NCI-H2081 (cell line): ENCODE measurements around the gene LEPR.
A peak's percentile ranks its signal among the peaks of the same experiment; 100 is the strongest.

ENCODE experiments used
- DNase-seq, 2 experiments: peaks; one replicate each; lab custom pipeline; 2025; lab: John Stamatoyannopoulos, UW

The LEPR gene

DNA sequence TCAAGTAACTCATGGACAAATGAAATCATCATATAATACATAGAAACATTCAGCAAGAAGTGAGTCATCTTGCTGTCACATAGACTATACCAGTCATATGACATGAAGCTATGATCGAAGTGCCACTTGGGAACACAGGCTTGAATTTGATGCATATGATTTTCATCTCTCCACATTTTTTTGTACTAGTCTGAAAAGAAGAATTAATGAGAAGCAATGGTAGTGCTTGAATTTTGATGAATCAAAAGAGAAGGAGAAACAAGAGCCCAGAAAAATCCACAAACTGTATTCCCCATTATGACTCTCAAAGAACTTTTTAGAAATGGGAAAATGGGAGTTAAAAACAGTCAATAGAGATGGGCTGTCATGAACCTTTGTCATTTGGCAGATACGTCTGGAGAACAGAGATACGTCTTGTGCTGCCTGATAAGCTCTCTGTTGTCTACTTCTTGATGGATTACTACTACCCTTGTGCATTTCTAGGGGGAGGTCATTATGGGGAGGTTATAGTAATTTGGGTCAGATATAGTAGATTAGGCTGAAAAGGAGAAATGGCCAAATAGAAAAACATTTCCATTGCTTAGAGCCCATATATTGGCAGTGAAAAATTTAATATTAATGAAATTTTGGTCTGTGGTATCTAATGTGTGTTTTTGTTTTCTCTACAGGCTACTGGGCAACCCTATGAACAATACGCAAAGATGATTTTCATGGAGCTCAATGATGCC lies 8.0 kb upstream of the LEPR start:
- no peak for DNase-seq

DNA sequence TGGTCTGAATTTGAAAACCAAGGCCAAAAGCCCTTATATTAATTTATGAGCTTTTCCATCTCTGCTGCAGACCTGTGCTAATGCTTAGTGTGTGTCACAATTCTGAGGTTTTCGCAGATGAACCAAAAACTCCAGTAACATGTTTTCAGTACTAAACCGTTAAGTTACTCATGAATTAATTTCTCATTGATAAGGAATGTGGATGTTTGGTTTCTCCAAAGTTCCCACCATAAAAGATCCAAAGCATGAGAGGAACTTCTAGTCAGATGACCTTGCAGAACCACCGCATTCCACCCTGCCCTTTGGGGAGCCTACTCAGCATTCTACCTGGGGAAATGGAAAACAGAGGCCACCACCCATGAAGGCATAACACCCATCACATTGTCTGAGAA lies 7.5 kb upstream of the LEPR start:
- no peak for DNase-seq

DNA sequence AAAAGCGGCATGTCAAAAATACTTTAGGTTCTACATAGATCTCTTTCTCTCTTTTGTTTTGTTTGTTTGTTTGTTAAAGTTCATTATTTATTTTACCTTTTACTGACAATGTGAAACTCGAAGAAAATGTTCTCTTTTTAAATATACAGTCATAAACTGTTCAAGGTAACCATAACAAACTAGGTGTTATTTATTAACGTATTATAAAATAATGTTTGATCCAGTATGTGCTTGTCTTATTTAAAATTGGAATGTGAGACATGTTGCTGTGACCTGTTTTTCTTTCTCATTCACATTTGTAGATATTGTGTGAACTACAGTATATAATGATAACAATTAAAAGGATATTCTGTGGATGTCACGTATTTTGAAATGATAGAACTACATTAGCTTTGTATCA lies 5.9 kb upstream of the LEPR start:
- DNase-seq: no peak

DNA sequence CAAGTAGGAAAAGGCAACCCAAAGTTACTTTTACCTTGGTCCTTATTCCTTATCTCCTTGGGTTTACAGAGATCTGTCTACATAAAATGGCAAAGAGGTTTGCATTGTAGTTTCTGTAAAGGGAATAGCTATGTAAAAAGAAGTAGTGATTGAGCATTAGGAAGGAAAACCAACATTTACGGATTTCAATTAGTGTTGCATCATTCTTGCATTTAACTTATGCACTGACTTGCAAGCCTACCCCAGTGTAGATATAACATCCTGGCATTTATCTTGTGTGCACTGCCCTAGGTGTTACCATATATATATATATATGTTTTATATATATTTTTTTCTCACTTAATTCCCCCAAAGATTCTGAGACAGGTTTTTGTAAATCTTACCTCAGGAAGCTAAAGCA lies 3.7 kb upstream of the LEPR start:
- DNase-seq: no peak

DNA sequence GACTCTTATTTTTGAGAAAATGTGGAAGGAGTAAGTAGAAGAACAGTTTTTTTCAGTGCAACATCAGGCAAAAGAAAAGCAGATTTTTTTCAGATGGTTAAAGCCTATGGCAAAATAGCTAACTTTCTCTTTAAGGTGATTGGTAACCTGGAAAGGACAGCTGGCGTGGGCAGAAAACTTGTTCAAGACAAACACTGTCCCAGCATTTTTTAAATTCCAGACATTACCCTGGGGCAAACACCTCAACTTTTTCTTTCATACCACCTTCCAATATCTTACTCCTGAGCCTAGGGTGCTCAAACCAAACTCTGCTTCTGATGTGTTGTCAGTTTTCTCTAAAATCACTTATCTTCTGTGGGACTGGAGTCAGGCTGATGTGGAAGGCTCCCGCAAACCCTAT lies 2.7 kb upstream of the LEPR start:
- no peak for DNase-seq

DNA sequence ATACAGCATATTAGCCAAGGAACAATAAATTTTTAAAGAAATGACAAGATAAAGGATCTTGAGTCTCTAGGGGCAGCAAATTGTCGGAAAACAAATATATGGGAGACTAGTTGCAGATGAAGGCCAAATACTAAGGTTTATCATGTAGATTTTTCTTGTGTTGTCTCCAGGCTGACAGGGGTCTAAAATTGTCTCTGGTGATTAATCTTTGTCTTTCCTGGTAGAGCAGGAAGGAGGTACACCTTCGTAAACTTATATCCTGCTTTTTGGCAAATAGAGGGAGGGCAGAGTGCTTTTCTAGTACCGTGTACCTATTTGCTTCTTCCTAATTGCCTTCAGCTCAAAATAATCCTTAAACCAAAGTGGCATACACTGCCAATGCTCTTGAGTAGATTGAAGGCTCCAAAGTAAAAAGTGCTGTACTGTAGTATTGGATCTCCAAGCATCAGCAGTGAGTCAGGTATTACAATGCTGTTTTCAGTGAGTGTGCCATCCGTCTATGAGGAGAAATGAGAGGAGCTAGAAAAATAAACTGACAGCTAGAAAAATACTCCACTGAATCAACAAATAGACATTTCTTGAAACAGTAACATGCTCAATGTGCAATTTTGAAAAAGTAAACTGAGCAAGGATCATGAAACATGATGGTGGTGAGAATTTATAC lies 1.8 kb upstream of the LEPR start:
- no peak for DNase-seq

DNA sequence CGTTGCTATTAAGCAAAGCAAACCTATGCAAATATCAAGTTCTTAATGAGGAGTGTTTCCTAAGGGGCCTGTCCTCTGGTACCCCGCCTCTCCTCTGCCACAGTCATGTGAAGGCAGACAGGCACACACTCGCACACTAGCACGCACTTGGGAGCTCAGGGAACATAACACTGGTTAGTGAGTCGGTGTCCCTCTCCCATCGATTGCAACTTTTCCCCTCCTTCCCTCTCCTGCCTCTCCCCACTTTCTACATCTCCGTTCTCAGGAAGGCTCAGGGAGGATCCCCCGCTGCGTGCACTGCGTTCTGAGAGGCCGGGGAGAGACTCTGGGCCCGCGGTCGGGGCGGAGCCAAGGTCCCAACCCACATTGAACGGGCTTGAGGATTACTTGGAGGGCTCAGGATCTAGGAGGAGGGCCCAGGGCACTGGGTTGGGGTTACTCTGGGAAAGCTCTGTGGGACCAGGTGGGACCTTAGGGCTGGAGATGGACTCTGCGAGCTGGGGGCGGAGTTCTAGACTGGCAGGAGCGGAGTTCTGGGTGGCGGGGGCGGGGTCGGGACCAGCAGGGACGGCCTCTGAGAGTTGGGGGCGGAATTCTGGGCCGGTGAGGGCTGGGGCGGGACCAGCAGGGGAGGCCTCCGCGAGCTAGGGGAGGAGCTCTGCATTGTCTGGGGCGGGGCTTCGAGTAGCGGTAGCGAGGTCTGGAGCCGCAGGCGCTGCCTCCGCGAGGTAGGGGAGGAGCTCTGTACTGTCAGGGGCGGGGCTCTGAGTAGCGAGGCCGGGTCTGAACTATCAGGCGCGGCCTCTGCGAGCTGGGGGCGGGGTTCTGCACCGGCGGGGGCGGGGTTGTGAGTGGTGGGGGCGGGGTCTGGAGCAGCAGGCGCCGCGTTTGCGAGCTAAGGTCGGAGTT lies 533 bp upstream of the LEPR start:
- peak; percentile 93 to 97 for DNase-seq

DNA sequence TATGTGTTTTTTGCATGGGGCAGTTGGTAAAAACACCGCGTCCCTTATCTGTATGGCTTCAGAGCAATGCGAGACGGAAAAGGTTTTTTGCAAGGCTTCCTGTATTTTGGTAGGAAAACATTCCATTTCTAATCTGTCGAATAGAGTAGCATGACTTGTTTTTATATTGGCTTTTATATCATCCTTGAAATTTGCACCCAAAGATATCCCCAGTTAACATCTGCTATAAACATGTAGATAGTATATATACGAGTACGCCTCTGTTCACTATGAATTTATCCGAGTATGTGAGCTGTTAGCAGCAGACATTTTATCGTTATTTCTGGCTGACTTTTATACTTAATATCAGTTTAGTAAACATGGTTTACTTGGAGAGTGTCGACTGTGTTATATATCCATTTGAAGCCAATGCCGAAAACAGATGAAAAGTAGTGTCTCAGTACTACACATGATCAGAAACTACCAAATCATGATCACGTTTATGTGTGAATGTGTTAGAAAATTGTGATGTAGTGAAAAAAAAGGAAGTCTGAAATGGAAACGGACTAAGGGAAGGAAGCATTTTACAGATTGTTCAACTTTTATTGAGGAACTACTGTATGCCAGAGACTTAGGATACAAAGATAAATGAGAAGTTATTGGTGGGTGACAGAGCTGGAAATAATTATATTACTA lies 1.0 kb downstream of the LEPR start:
- DNase-seq: no peak

DNA sequence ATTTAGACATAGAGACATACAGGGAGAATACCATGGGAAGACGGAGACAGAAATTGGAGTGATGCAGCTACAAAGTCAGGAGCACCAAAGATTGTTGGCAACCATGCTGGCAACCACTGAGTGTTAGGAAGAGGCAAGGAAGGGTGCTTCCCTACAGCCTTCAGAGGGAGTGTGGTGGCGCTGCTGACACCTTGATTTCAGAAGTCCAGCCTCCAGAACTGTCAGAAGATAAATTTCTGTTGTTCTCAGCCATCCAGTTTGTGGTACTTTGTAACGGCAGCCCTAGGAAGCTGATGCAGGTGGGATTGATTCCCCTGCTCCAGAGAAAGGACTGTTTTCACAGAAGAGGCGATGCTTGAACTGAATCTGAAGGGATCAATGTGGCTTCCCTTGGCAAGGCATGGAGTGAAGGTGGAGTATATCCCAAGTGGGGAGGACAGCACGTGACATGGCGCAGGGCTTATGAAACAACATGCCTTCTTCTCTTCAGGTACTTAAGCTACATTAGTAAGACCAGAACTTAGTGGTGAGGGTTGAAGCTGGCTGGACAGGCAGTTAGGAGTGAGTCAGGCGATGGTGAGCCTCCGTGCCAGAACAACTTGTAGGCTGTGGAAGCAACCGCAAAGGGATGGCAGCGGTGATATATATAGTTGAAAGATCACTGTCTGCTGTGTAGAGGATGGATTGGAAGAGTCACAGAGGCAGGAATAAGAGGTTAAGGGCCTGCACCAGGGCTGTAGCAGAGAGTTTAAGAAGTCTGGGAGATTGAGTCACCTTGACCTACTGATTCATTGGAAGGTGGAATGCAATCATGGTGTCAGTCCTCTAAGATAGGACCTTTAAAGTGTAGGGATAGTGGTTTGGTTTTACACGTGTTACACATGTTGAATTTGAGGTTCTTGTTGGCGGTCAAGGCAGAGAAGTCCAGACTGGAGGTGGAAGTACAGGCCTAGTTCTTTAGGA lies 2.1 kb downstream of the LEPR start:
- no peak for DNase-seq

DNA sequence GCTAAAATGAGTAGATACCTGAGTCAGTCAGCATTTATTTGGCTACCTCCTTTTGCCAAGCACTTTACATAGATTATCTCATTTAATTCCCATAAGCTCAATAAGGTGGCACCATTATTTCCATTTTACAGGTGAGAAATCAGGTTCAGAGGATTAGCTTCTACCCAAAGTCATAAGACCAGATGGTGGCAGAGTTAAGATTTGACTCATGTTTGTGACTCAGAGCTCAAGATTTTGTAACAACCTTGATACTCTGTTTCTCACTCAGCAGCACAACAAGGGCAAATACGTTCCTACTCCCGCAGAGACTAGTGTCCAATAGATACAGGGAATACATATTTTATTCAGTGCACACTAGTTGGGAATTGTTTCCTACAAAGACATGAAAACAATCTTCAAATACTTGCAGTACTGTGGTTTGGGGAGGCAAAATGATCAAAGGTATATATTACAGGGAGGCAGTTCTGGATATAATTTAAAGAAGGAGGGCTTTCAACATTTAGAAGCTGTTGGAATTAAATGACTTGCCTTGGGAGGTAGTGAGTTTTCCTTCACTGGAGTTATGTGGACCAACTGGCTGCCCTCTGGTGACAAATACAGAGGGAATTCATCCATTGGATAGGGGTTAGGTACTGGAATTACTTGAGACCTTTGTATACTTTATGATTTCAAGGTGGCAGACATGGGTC lies 3.6 kb downstream of the LEPR start:
- DNase-seq: no peak

DNA sequence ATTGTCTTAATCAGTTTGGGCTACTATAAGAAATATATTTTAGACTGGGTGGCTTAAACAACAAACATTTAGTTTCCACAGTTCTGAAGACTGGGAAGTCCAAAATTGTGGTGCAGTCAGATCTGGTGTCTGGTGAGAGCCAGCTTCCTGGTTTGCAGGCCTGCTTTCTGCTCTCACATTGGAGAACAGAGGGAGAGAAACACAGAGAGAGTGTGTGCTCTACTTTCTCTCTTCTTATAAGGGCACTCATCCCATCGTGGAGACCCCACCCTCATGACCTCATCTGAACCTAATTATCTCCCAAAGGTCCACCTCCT lies 4.1 kb downstream of the LEPR start:
- DNase-seq: no peak

DNA sequence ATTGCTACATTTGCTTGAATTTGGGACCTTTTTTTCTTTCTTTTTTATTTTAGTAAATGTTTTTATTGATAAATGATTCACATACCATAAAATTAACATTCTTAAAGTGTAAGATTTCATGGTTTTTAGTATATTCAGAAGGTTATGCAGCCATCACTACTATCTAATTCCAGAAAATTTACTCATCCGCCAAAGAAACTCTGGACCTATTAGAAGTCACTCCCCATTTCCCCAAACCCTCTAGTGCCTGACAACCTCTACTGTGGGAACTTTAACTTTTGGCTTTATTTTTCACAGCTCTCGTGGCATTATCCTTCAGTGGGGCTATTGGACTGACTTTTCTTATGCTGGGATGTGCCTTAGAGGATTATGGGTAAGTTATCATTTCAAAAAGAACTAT lies 4.5 kb downstream of the LEPR start:
- no peak for DNase-seq

DNA sequence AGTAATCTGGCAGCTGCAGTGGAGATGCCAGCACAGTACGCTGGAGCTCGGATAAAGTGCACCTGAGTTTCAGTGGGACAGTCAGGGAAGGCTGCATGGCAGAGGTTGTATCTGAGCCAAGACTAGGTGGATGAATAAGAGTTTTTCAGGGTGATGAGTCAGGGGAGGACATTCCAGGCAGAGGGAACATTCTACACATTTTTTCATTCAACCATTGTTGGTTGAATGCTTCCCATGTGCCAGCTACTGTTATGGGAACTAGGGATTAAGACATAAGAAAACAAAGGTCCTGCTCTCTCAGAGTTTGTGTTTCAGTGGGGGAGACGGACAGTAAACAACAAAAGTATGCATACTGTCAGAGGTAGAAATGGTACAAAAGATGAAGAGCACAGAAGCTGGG lies 5.2 kb downstream of the LEPR start:
- DNase-seq: no peak

DNA sequence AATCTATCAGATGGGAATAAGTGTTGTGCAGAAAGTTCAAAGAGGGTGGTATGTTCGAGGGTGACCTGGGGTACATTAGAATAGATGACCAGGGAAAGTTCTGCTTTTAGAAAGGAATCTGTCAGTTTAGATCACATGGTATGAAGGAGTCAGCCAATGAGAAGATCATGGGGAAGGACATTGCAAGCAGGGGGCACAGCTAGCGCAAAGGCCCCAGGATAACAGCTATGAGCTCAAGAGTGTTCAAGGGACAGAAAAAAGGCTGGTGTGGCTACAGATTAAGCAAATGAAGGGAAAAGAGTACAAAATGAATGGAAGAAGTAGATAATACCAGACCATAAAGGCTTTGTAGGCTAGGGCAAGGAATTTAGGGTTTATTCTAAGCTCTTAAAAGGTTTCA lies 8.6 kb downstream of the LEPR start:
- no peak for DNase-seq

DNA sequence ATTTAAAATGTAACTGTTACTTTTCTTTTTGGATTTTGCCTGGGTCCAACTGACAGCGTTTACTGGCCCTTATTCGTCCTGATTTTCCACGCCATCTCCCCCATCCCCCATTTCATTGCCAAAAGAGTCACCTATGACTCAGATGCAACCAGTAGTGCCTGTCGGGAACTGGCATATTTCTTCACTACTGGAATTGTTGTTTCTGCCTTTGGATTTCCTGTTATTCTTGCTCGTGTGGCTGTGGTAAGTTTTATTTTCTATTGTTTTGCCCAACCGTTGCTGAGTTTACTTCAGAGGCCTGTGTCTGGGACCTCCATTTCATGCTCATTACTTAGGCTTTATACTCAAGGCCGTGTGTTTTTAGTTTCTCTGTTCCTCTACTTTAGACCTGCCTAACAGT lies 9.3 kb downstream of the LEPR start:
- no peak for DNase-seq

DNA sequence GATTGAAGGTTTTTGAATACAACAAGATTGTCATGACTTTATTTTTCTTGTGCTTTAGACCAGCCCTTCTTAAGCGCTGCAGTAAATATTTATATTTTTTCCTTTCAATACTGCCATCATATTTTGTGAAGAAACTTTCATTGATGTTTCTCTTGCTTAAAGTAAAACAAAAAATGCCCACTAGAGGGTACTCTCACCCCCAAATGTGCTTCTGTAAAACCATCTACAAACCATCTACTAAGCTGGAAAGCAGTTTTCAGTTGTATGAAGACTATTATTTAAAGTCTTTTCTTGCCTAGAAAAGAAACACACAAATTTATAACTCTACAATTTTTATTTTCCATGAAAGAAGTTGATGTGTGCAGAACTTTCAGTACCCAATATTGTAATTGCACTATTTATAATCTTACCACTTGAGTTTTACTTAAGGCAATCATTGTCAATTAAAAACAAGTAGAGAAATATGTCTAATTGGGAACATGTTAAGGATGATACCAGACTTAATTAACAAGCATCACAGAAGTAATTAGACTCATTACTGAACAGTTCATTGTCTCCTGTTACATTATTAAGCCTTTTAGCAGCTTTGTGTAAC lies 10.7 kb downstream of the LEPR start:
- peak; percentile 13 to 25 for DNase-seq

DNA sequence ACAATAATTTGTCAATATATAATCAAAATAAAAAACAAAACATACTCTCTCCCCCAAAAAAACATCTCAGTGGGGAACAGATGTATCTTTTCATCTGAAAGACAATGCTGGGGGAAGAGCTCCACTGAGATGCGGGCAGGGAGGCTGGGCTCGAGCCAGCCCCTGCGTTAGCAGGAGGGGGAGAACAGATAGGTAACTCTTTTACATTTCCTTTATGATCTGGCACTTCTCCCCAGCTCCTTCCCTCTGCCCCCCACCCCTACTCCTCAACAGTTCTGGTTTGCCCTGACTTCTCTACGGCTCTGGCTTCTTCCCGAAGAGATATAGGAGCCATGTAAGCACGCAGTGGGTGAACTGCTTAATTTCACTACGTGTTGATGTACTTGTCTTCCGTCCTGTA lies 12.4 kb downstream of the LEPR start:
- no peak for DNase-seq

DNA sequence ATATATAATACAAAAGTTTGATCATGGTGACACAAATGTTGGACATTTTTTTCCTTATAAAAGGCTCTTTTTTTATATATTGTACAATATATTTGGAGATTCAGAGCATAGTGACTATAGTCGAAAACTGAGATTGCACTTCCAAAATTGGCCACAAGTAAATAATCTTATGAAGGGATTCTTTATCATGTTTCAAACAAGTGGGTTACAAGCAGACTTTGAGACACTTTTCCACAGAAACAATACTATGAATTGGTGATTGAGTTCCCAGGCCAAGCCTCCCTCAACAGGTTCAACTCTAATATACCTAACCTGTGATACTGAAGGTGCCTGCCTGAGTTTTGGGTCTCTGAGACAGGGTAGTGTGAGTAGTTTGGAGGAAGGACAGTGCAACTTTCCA lies 13.8 kb downstream of the LEPR start:
- no peak for DNase-seq

DNA sequence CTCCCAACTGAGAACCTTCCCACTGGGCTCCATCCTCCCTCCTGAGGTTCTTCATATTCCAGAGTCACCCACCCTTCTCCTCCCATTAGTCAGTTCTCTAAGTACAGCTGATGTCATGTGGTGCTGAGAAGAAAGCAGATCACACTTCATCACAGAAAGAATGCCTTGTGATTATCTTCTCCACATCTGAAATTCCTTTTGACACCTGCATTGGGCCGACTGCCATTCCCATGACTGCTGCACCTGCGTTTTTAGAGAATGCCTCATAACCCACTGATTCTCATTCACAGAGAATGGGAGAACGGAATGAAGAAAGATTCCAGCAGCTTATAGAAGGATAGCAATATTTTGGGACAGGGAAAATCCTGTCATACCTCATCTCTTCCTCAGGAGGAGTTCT lies 14.3 kb downstream of the LEPR start:
- DNase-seq: no peak

DNA sequence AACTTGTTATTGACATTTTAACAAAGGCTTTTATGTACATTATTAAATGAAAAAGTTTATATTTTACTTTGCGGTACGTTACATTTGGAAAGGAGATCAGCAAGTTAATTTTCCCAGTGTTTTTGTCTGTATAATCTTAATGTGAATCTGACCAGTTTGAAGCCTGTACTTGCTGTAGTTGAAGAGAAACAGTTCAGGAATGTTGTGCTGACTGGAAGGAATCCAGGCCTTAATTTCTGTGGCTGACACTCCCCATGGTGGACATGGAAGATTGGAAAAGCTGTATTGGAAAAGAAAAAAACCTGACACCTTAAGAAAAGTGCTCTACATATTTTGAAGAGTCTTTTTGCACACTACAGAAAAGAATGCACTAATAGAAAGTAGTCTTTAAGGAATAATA lies 15.5 kb downstream of the LEPR start:
- DNase-seq: no peak
